Liver (tissue), 9 donors: ENCODE data around the gene CNTN5. TPM values are rescaled to one million over a fixed set of nuclear protein-coding genes. Genes with fewer than 3 reads are reported as not detected.

Experiments used
- DNase-seq: peaks from one replicate; pipeline ENCODE4 v3.0.0-alpha.2; 2017; ENCODE audit warnings: low spot score
- H3K27ac ChIP-seq, 2 donors: one replicate each; pipeline ENCODE4 v1.7.0; 2013; ENCODE audit warnings: inconsistent platforms in 2 of 2, low read length in 2 of 2, control low read depth in 1 of 2, low read depth in 1 of 2, mild to moderate bottlenecking in 1 of 2
- H3K27me3 ChIP-seq, 4 donors: one replicate each; pipeline versions ENCODE4 v1.6.1 to v1.7.0; 2013; ENCODE audit warnings: low read length in 3 of 4, inconsistent platforms in 1 of 4, mild to moderate bottlenecking in 1 of 4, moderate library complexity in 1 of 4; ENCODE audit not compliant: control insufficient read depth in 4 of 4, insufficient read depth in 4 of 4
- H3K36me3 ChIP-seq, 4 donors: one replicate each; pipeline versions ENCODE4 v1.6.1 to v1.7.0; 2013; ENCODE audit warnings: low read length in 3 of 4, mild to moderate bottlenecking in 3 of 4, low read depth in 1 of 4, moderate library complexity in 1 of 4; ENCODE audit not compliant: control insufficient read depth in 4 of 4, insufficient read depth in 3 of 4
- H3K4me1 ChIP-seq, 4 donors: one replicate each; pipeline versions ENCODE4 v1.6.1 to v1.7.0; 2013; ENCODE audit warnings: low read length in 3 of 4, mild to moderate bottlenecking in 3 of 4, moderate library complexity in 1 of 4; ENCODE audit not compliant: control insufficient read depth in 4 of 4, insufficient read depth in 4 of 4
- H3K4me3 ChIP-seq, 3 donors: one replicate each; pipeline versions ENCODE4 v1.6.1 to v1.7.0; 2013; ENCODE audit warnings: low read length in 3 of 3, control low read depth in 1 of 3, low read depth in 1 of 3, mild to moderate bottlenecking in 1 of 3
- H3K9ac ChIP-seq, 2 donors: one replicate each; pipeline ENCODE4 v1.7.0; 2013; ENCODE audit warnings: low read length in 2 of 2, mild to moderate bottlenecking in 2 of 2, moderate library complexity in 2 of 2, control low read depth in 1 of 2, low read depth in 1 of 2
- H3K9me3 ChIP-seq, 4 donors: one replicate each; pipeline versions ENCODE4 v1.6.1 to v1.7.0; 2013; ENCODE audit warnings: low read length in 3 of 4; ENCODE audit not compliant: control insufficient read depth in 4 of 4
- EGR1 ChIP-seq, 2 donors: IDR thresholded peaks; 2 replicates each; pipeline ENCODE4 v1.6.1; 2016 to 2018; ENCODE audit warnings: antibody characterized with exemption in 2 of 2, low read depth in 2 of 2
- FOXA1 ChIP-seq: IDR thresholded peaks from 2 replicates; pipeline ENCODE4 v1.6.1; 2016; ENCODE audit warnings: antibody characterized with exemption
- GABPA ChIP-seq, 2 donors: IDR thresholded peaks in 1 of 2; conservative IDR thresholded peaks in 1 of 2; 2 replicates each; pipeline ENCODE4 v1.6.1; 2016; ENCODE audit warnings: antibody characterized with exemption in 2 of 2, mild to moderate bottlenecking in 1 of 2, moderate library complexity in 1 of 2
- HNF4G ChIP-seq: IDR thresholded peaks from 2 replicates; pipeline ENCODE4 v1.6.1; 2016; ENCODE audit warnings: antibody characterized with exemption
- JUND ChIP-seq, 2 donors: IDR thresholded peaks; 2 replicates each; pipeline ENCODE4 v1.6.1; 2016; ENCODE audit warnings: antibody characterized with exemption in 2 of 2
- NR2F2 ChIP-seq: IDR thresholded peaks from 2 replicates; pipeline ENCODE4 v1.6.1; 2016; ENCODE audit warnings: antibody characterized with exemption
- RAD21 ChIP-seq, 2 donors: IDR thresholded peaks; 2 replicates each; pipeline ENCODE4 v1.6.1; 2016; ENCODE audit warnings: antibody characterized with exemption in 2 of 2, mild to moderate bottlenecking in 2 of 2
- RXRA ChIP-seq, 2 donors: IDR thresholded peaks; 2 replicates each; pipeline ENCODE4 v1.6.1; 2017 to 2018; ENCODE audit warnings: antibody characterized with exemption in 2 of 2, mild to moderate bottlenecking in 1 of 2
- SP1 ChIP-seq: IDR thresholded peaks from 2 replicates; pipeline ENCODE4 v1.6.1; 2018; ENCODE audit warnings: antibody characterized with exemption, mild to moderate bottlenecking
- TAF1 ChIP-seq: conservative IDR thresholded peaks from 2 replicates; pipeline ENCODE4 v1.6.1; 2016; ENCODE audit warnings: antibody characterized with exemption, mild to moderate bottlenecking
- YY1 ChIP-seq: IDR thresholded peaks from 2 replicates; pipeline ENCODE4 v1.6.1; 2016; ENCODE audit warnings: antibody characterized with exemption, mild to moderate bottlenecking
- WGBS: extraction: QIAGEN DNeasy Blood & Tissue Kit; methylation state at CpG from one replicate; pipeline ENCODE4 v1.1.7; 2013; 5-methylcytosine and 5-hydroxymethylcytosine counted together
- polyA plus RNA-seq, 2 donors: library from polyadenylated mRNA; stranded (reverse) in 1 of 2; unstranded in 1 of 2; fragments of 200-250 nt in 1 of 2; fragments of >200 nt in 1 of 2; fragmentation: Nextera tagmentation in 1 of 2; extraction: Ambion mirVana in 1 of 2; gene quantifications; one replicate each; pipeline versions ENCODE4 v1.2.1 to v1.2.3, GENCODE V29; 2013 to 2015
- total RNA-seq, 2 donors: library from RNA; depleted of rRNA; stranded (reverse); fragments of >200 nt; gene quantifications; one replicate each; pipeline ENCODE4 v1.2.3, GENCODE V29; 2014
- TF ChIP-seq, protein P1 (sequence below): IDR thresholded peaks from 2 replicates; pipeline ENCODE4 v1.6.1; 2016; ENCODE audit warnings: antibody characterized with exemption
- TF ChIP-seq, protein P2 (sequence below): fragments of 150-350 bp; IDR thresholded peaks from 2 replicates; pipeline ENCODE4 v1.5.1; 2017; ENCODE audit warnings: improper control_type of control experiment, low read depth, low read length; ENCODE audit not compliant: missing input control
- TF ChIP-seq, protein P3 (sequence below): IDR thresholded peaks from 2 replicates; pipeline ENCODE4 v1.6.1; 2016; ENCODE audit warnings: antibody characterized with exemption, mild to moderate bottlenecking
- donor health status: healthy.
- donor health status: healthy.
- donor health status: healthy.
- donor health status: healthy.
- donor health status: healthy.

CNTN5 gene
- total and polyA plus RNA-seq, 4 donors = 0.01 to 0.08 (median 0.04) TPM

DNA sequence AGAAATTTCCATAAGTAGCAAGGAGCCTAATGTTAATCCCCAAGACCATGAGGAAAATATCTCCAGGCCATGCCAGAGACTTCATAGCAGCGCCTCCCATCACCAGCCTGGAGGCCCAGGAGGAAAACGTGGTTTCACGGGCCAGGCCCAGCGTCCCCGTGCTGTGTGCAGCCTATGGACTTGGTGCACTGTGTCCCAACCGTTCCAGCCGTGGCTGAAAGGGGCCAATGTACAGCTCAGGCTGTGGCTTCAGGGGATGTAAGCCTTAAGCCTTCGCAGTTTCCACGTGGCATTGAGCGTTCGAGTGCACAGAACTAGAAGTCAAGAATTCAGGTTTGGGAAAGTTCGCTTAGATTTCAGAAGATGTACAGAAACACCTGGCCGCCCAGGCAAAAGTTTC is 510.7 kb downstream of the CNTN5 start:
- 87% methylated on average over 13 of the region's 13 CpGs for WGBS
- no peak for TF ChIP-seq EGR1 (IDR thresholded peaks at IDR 0.05; ENCODE audit: low read depth in 2 of 2)
- TF ChIP-seq SP1 = no peak
- TF ChIP-seq HNF4G = no peak
- TF ChIP-seq, protein P1, sequence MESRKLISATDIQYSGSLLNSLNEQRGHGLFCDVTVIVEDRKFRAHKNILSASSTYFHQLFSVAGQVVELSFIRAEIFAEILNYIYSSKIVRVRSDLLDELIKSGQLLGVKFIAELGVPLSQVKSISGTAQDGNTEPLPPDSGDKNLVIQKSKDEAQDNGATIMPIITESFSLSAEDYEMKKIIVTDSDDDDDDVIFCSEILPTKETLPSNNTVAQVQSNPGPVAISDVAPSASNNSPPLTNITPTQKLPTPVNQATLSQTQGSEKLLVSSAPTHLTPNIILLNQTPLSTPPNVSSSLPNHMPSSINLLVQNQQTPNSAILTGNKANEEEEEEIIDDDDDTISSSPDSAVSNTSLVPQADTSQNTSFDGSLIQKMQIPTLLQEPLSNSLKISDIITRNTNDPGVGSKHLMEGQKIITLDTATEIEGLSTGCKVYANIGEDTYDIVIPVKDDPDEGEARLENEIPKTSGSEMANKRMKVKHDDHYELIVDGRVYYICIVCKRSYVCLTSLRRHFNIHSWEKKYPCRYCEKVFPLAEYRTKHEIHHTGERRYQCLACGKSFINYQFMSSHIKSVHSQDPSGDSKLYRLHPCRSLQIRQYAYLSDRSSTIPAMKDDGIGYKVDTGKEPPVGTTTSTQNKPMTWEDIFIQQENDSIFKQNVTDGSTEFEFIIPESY = no peak
- no peak for TF ChIP-seq JUND (IDR thresholded peaks at IDR 0.05)
- no peak for TF ChIP-seq YY1
- no peak for TF ChIP-seq RXRA (IDR thresholded peaks at IDR 0.05)
- no peak for TF ChIP-seq RAD21 (IDR thresholded peaks at IDR 0.05)
- TF ChIP-seq, protein P2, sequence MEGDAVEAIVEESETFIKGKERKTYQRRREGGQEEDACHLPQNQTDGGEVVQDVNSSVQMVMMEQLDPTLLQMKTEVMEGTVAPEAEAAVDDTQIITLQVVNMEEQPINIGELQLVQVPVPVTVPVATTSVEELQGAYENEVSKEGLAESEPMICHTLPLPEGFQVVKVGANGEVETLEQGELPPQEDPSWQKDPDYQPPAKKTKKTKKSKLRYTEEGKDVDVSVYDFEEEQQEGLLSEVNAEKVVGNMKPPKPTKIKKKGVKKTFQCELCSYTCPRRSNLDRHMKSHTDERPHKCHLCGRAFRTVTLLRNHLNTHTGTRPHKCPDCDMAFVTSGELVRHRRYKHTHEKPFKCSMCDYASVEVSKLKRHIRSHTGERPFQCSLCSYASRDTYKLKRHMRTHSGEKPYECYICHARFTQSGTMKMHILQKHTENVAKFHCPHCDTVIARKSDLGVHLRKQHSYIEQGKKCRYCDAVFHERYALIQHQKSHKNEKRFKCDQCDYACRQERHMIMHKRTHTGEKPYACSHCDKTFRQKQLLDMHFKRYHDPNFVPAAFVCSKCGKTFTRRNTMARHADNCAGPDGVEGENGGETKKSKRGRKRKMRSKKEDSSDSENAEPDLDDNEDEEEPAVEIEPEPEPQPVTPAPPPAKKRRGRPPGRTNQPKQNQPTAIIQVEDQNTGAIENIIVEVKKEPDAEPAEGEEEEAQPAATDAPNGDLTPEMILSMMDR = no peak
- no peak for TF ChIP-seq TAF1
- TF ChIP-seq, protein P3, sequence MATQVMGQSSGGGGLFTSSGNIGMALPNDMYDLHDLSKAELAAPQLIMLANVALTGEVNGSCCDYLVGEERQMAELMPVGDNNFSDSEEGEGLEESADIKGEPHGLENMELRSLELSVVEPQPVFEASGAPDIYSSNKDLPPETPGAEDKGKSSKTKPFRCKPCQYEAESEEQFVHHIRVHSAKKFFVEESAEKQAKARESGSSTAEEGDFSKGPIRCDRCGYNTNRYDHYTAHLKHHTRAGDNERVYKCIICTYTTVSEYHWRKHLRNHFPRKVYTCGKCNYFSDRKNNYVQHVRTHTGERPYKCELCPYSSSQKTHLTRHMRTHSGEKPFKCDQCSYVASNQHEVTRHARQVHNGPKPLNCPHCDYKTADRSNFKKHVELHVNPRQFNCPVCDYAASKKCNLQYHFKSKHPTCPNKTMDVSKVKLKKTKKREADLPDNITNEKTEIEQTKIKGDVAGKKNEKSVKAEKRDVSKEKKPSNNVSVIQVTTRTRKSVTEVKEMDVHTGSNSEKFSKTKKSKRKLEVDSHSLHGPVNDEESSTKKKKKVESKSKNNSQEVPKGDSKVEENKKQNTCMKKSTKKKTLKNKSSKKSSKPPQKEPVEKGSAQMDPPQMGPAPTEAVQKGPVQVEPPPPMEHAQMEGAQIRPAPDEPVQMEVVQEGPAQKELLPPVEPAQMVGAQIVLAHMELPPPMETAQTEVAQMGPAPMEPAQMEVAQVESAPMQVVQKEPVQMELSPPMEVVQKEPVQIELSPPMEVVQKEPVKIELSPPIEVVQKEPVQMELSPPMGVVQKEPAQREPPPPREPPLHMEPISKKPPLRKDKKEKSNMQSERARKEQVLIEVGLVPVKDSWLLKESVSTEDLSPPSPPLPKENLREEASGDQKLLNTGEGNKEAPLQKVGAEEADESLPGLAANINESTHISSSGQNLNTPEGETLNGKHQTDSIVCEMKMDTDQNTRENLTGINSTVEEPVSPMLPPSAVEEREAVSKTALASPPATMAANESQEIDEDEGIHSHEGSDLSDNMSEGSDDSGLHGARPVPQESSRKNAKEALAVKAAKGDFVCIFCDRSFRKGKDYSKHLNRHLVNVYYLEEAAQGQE = no peak
- TF ChIP-seq NR2F2 = no peak
- TF ChIP-seq GABPA (IDR thresholded peaks at IDR 0.05 in 1 of 2, conservative IDR thresholded peaks at IDR 0.05 in 1 of 2) = no peak
- TF ChIP-seq FOXA1 = no peak
- no peak for DNase-seq
- Histone ChIP-seq H3K9ac (no peak overlapping the region), H3K9me3 (no peaks in the 10 kb centered on the region), H3K36me3 (no peaks in the 10 kb centered on the region), H3K27me3 (no peaks in the 10 kb centered on the region), H3K4me1 (no peaks in the 10 kb centered on the region), H3K27ac (no peak overlapping the region), H3K4me3 (no peak overlapping the region)

DNA sequence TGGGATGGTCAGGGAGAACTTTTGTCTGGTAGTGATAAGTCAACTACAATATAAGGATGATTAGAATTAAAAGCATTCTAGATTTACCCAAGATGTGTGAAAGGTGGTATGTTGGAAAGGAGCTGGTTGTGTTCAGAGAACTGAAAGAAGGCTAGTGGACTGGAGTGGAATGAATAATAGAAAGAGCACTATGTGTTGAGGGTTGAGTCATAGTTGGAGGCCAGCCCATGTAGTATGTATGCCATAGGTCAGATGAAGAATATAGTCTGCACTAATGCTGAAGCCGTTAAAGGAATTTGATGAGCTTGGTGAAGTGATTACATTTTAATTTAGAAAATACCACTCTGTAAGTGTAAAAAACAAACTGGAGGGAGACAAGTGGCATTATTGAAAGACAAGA is 514.1 kb downstream of the CNTN5 start:
- no peak for DNase-seq
- WGBS = 75% methylated on average over 1 of the region's 1 CpG
- H3K27ac ChIP-seq = no peak overlapping the region
- no peak overlapping the region for H3K4me3 ChIP-seq
- no peaks in the 10 kb centered on the region for H3K9me3 ChIP-seq
- no peaks in the 10 kb centered on the region for H3K36me3 ChIP-seq
- TF ChIP-seq, protein P3 = no peak
- H3K9ac ChIP-seq = no peak overlapping the region
- H3K27me3 ChIP-seq = no peaks in the 10 kb centered on the region
- no peaks in the 10 kb centered on the region for H3K4me1 ChIP-seq
